ENCODE results near the gene GP1BA.

DNA sequence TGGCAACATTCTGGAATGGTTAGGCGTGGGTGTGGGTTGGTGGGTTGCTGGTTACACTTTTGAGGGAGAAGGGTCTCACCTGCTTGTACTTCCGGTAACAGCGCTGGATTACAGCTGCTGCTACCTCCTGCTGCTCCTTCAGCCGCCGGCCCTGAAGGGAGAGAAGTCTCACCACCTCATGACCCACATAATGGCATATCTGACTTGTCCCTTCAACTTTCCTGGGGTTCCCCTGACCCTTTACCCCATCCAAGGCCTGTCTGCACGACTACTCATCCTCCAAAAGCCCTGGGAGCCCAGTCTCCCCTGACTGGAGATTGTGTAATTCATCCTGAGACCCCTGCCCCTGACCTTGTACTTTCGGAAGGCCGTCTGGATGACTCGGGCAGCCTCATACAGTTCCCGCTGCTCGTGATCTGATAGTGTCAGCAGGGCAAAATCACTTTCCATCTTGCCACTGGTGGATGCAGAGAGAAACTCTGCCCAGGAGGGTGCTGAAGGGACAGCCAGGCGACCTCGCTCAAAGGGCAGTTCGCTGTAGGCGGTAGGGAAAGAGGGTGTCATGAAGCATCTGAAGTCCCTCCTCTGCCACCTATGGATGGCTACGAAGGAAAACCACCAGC, 37.6 kb downstream of the GP1BA start:
- TF ChIP-seq POLR2A (IDR thresholded peaks at IDR 0.05), result no peak
- TF ChIP-seq, protein P1, sequence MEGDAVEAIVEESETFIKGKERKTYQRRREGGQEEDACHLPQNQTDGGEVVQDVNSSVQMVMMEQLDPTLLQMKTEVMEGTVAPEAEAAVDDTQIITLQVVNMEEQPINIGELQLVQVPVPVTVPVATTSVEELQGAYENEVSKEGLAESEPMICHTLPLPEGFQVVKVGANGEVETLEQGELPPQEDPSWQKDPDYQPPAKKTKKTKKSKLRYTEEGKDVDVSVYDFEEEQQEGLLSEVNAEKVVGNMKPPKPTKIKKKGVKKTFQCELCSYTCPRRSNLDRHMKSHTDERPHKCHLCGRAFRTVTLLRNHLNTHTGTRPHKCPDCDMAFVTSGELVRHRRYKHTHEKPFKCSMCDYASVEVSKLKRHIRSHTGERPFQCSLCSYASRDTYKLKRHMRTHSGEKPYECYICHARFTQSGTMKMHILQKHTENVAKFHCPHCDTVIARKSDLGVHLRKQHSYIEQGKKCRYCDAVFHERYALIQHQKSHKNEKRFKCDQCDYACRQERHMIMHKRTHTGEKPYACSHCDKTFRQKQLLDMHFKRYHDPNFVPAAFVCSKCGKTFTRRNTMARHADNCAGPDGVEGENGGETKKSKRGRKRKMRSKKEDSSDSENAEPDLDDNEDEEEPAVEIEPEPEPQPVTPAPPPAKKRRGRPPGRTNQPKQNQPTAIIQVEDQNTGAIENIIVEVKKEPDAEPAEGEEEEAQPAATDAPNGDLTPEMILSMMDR (IDR thresholded peaks at IDR 0.05), result no peak
